ENCODE measurements around the gene LMO1. TPM values are rescaled to one million over a fixed set of nuclear protein-coding genes. Genes with fewer than 3 reads are reported as not detected.

The LMO1 gene
- total RNA-seq, 2 donors from 2014 or later, result not detected

DNA sequence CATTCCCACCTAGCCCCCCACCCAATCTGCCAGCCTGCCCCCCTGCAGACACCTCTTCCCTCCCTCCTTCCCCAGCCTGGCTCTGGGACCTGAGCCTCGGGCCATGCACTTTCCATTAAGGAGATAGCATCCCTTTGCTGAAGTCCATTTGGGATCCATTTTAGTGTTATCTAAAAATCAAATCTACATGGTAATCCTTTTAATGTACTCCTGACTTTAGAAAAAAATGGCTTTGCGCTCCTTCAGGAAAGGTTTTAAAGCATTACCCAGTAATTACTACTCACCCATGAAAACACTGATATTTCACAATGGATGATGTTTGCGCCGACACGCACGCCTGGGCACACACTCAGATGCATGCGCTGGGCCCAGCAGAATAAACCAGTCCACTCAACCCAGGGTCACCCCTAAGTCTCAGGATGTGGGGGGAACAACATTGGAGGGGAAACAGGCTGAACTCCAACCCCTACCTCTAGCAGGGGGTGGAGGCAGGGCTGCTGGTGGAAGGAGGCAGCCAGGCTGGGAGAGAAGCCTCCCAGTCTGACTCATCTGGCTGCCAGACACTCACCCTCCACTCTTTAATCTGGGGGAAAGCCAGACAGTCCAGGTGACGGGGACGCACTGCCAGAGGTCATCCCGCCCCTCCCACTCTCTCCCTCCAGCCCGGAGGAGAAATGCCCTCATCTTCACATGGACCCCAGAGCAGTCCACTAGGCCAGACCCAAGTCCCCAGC, 29.8 kb downstream of the LMO1 start:
- H3K9me3 ChIP-seq, result no peaks in the 10 kb centered on the region
- no peaks in the 10 kb centered on the region for H3K36me3 ChIP-seq
- no peaks in the 10 kb centered on the region for H3K27me3 ChIP-seq
- no peak overlapping the region for H3K4me3 ChIP-seq
- DNase-seq (ENCODE audit: low spot score), result no peak
- TF ChIP-seq, protein P1, sequence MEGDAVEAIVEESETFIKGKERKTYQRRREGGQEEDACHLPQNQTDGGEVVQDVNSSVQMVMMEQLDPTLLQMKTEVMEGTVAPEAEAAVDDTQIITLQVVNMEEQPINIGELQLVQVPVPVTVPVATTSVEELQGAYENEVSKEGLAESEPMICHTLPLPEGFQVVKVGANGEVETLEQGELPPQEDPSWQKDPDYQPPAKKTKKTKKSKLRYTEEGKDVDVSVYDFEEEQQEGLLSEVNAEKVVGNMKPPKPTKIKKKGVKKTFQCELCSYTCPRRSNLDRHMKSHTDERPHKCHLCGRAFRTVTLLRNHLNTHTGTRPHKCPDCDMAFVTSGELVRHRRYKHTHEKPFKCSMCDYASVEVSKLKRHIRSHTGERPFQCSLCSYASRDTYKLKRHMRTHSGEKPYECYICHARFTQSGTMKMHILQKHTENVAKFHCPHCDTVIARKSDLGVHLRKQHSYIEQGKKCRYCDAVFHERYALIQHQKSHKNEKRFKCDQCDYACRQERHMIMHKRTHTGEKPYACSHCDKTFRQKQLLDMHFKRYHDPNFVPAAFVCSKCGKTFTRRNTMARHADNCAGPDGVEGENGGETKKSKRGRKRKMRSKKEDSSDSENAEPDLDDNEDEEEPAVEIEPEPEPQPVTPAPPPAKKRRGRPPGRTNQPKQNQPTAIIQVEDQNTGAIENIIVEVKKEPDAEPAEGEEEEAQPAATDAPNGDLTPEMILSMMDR (IDR thresholded peaks at IDR 0.05), result no peak
- peaks cover 0 to 5% of the 10 kb centered on the region in 2 donors for H3K4me1 ChIP-seq
- no peak overlapping the region for H3K27ac ChIP-seq

DNA sequence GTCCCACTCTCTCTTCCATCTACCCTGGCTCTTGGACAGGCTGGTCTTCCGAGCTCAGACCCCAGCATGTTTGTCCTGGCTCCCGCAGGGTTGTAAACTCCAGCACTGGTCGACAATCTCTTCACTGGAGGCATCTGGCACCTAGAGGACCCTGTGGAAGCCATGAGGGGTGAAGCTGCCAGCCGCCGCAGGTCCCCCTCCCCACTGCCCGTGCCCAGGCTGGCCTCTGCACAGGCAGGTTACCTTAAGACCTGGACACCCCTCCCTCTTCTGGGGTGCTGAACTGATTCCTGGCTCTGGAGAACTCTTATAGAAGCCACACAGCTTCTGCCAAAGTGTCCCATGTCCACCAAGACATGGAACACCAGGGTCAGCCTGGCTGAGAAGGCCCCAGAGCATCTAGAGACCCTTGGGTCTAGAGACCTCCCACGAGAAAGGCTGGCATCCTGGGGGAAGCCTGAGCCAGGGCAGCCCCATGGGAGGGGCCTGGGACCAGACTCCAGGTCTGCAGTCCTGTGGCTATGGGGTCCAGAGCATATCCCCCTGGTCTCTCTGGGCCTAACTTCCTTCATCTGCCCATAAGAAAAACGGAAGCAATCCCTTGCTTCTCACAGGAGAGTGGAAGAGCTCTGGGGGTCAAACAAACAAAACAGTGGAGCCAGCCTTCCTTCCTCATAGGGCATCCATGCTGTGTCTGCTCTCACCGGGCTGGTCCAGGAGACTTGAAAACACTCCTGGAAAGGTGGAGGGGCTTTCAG, 30.6 kb downstream of the LMO1 start:
- no peak overlapping the region for H3K27ac ChIP-seq
- no peaks in the 10 kb centered on the region for H3K9me3 ChIP-seq
- H3K4me1 ChIP-seq, result peaks cover 0 to 5% of the 10 kb centered on the region in 2 donors
- no peak for DNase-seq (ENCODE audit: low spot score)
- TF ChIP-seq, protein P1 (IDR thresholded peaks at IDR 0.05), result no peak
- H3K4me3 ChIP-seq, result no peak overlapping the region
- H3K27me3 ChIP-seq, result no peaks in the 10 kb centered on the region
- no peaks in the 10 kb centered on the region for H3K36me3 ChIP-seq

DNA sequence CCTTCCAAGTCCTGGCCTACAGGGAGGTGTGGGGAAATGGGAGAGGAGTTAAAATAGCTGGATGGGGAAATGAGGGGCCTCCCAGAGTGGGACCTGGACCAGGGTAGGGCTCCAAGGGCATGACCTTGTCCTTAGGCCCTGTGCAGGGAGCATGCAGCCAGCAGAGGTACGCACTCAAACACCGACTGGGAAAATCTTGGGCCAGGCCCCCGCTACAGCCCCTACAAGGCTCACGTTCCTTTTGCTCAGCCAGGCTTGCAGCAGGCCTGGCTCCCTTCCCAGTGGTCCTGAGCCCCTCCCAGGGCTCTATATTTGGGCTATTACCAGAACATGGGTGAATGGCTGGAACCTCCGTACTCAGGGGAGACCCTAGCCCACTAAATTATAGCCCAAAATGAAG, 31.3 kb downstream of the LMO1 start:
- Histone ChIP-seq H3K4me1 (peaks cover 0 to 5% of the 10 kb centered on the region in 2 donors), H3K36me3 (no peaks in the 10 kb centered on the region), H3K27ac (no peak overlapping the region), H3K9me3 (no peaks in the 10 kb centered on the region), H3K27me3 (no peaks in the 10 kb centered on the region), H3K4me3 (no peak overlapping the region)
- TF ChIP-seq, protein P1 (IDR thresholded peaks at IDR 0.05), result no peak
- no peak for DNase-seq (ENCODE audit: low spot score)

DNA sequence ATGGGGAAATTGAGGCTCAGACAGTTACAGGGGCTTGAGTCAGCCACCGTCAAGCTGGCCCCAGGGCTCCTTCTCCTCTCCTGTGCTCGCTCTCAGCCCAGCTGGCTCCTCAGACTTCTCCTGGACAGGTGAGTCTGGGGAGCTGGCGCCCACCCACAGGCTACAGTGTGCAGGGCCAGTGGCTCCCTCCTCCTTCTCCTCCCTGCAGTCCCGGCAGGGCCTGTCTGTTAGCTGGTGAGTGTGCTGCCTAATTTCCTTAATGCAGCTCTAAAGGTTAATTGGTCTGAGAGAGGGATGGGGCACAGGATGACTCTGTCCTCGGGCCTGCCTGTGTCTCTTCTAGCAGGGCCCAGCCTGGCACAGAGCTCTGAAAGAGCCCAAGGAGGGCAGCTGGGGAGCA, 31.7 kb downstream of the LMO1 start:
- Histone ChIP-seq H3K27ac (no peak overlapping the region), H3K36me3 (no peaks in the 10 kb centered on the region), H3K4me3 (no peak overlapping the region), H3K27me3 (no peaks in the 10 kb centered on the region), H3K4me1 (peaks cover 0 to 5% of the 10 kb centered on the region in 2 donors), H3K9me3 (no peaks in the 10 kb centered on the region)
- TF ChIP-seq, protein P1 (IDR thresholded peaks at IDR 0.05), result no peak
- no peak for DNase-seq (ENCODE audit: low spot score)

DNA sequence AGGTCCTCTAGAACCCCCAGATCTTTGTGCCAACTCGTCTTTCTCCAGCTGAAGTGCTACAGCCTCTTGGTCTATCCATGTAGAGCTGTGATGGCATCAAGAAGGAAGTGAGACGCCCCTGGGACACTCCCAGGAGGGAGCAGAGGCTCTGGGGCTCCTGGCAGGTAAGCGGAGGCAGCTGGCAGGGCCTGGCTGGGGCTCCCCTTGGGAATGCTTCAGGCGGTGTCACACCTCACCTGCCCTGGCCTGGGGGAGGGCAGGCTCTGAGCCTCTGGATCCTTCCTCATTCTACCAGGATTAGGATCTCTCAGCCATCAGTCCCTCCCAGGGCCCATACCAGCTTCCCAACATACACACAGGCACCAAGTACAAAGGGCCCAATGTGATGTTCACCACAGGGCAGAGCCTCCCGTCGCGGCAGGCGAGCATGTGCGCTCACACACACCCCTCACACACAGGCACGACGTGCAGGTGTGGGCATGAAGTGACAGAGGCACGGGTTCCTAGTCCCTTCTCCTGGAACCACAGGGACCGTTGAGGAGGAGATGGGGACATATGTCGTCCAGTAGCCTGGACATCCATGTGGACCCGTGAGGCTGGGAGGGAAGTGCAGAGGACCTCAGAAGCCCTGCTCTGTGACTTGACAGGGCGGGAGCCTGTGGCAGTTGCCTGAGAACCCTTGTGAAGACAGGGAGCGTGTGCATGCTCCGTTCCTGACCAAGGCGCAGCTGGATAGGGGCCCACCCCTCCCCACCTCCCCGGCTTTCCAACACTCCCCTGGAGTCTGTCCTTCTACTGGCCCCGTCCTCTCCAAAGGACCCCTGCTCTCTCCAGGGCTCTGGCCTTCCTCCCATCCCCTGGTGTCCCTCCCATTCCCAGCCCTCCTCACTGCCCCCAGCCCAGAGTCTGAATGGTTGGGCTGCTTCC, 32.5 kb downstream of the LMO1 start:
- H3K4me3 ChIP-seq, result no peak overlapping the region
- no peaks in the 10 kb centered on the region for H3K27me3 ChIP-seq
- H3K4me1 ChIP-seq, result peaks cover 0 to 5% of the 10 kb centered on the region in 2 donors
- DNase-seq (ENCODE audit: low spot score), result no peak
- no peaks in the 10 kb centered on the region for H3K36me3 ChIP-seq
- H3K9me3 ChIP-seq, result no peaks in the 10 kb centered on the region
- TF ChIP-seq, protein P1 (IDR thresholded peaks at IDR 0.05), result no peak
- no peak overlapping the region for H3K27ac ChIP-seq
